Stimulated activated CD8-positive, alpha-beta memory T cell treated with anti-CD3 and anti-CD28 coated beads, Interleukin-12 subunit alpha, Interleukin-12 subunit beta, amount 100 ng/mL, for 1 hour (primary cell): ENCODE data around the gene CIC.
"Not testable (repeated sequence)": the region's sequence is repeated elsewhere in the genome, so short reads cannot be mapped to it uniquely, and the experiment has no call there.

Experiments
- DNase-seq: peaks from one replicate; pipeline ENCODE4 v3.0.0-alpha.2; 2020; ENCODE audit warnings: low read depth

CIC gene

GRCh38 chr19:42313096-42313839, 44.2 kb downstream of the CIC start, which contains the start of gene TMEM145:
Gene TMEM145 (plus strand): TSS chr19:42313309. CDS start chr19:42313377, 68 bp downstream.
- no peak for DNase-seq

- DNase-seq: no peak
Observed at GRCh38 chr19:42313840-42314755, 45.0 kb downstream of the CIC start.

- DNase-seq: no peak
Observed at GRCh38 chr19:42315024-42315423, 46.0 kb downstream of the CIC start.

GRCh38 chr19:42316223-42317211, 47.5 kb downstream of the CIC start:
- no peak for DNase-seq

GRCh38 chr19:42317535-42317934, 48.5 kb downstream of the CIC start:
- DNase-seq: no peak

GRCh38 chr19:42322305-42322704, 53.3 kb downstream of the CIC start:
- no peak for DNase-seq

- DNase-seq: no peak
Observed at GRCh38 chr19:42323473-42323851, 54.4 kb downstream of the CIC start.

- DNase-seq: no peak
Observed at GRCh38 chr19:42323852-42324654, 55.0 kb downstream of the CIC start.

GRCh38 chr19:42324655-42325307, 55.7 kb downstream of the CIC start:
- no peak for DNase-seq

- peak; percentile 97 for DNase-seq
Observed at GRCh38 chr19:42325308-42325895, 56.4 kb downstream of the CIC start, which contains the start of gene MEGF8. Gene MEGF8 (plus strand): TSS chr19:42325635. CDS start chr19:42326244, 609 bp downstream.

GRCh38 chr19:42325896-42326771, 57.1 kb downstream of the CIC start:
- DNase-seq: no peak

- DNase-seq: no peak
Observed at GRCh38 chr19:42326969-42327368, 57.9 kb downstream of the CIC start.

GRCh38 chr19:42327381-42327780, 58.3 kb downstream of the CIC start:
- no peak for DNase-seq

GRCh38 chr19:42328106-42328505, 59.1 kb downstream of the CIC start:
- no peak for DNase-seq

- DNase-seq: no peak
Observed at GRCh38 chr19:42328854-42329253, 59.8 kb downstream of the CIC start.

GRCh38 chr19:42330241-42330711, 61.2 kb downstream of the CIC start:
- no peak for DNase-seq

GRCh38 chr19:42331333-42331732, 62.3 kb downstream of the CIC start:
- not testable (repeated sequence) for DNase-seq

- DNase-seq: no peak
Observed at GRCh38 chr19:42332059-42332458, 63.0 kb downstream of the CIC start.

- DNase-seq: no peak
Observed at GRCh38 chr19:42333018-42333417, 64.0 kb downstream of the CIC start.
